OCI-LY3 (cell line): ENCODE results near the gene SPATS2.

Experiments used
- EZH2phosphoT487 ChIP-seq: fragments of 200-600 bp; shearing (Covaris generic); IDR thresholded peaks from 2 replicates; pipeline ENCODE4 v1.6.1; 2018; ENCODE audit warnings: antibody characterized with exemption, mixed run types, low read depth
- TF ChIP-seq, protein P1 (sequence below): fragments of 200-600, 300-600 bp; sonication (generic); IDR thresholded peaks from 2 replicates; pipeline ENCODE4 v1.5.1; 2014; ENCODE audit warnings: antibody characterized with exemption, low read length, low read depth

GRCh38 chr12:49413796-49414195 is 46.5 kb downstream of the SPATS2 start:
- TF ChIP-seq, protein P1, sequence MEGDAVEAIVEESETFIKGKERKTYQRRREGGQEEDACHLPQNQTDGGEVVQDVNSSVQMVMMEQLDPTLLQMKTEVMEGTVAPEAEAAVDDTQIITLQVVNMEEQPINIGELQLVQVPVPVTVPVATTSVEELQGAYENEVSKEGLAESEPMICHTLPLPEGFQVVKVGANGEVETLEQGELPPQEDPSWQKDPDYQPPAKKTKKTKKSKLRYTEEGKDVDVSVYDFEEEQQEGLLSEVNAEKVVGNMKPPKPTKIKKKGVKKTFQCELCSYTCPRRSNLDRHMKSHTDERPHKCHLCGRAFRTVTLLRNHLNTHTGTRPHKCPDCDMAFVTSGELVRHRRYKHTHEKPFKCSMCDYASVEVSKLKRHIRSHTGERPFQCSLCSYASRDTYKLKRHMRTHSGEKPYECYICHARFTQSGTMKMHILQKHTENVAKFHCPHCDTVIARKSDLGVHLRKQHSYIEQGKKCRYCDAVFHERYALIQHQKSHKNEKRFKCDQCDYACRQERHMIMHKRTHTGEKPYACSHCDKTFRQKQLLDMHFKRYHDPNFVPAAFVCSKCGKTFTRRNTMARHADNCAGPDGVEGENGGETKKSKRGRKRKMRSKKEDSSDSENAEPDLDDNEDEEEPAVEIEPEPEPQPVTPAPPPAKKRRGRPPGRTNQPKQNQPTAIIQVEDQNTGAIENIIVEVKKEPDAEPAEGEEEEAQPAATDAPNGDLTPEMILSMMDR, result no peak
- no peak for TF ChIP-seq EZH2phosphoT487
